Esophagus squamous epithelium (tissue), 4 donors: Measurements from ENCODE around the gene BBS2.

Source experiments
- POLR2A ChIP-seq, 4 donors: fragments of 450-650 bp; IDR thresholded peaks; one replicate each; pipeline ENCODE4 v1.6.1; 2017; ENCODE audit warnings: antibody characterized with exemption in 4 of 4, mild to moderate bottlenecking in 4 of 4, moderate library complexity in 3 of 4
- TF ChIP-seq, protein P1 (sequence below), 6 experiments: fragments of 450-650 bp in 4 of 6; fragments of 200-600 bp in 2 of 6; sonication (generic) in 2 of 6; IDR thresholded peaks; one replicate each; pipeline ENCODE4 v1.5.1; 2016 to 2019; ENCODE audit warnings: antibody characterized with exemption in 6 of 6, mild to moderate bottlenecking in 4 of 6, moderate library complexity in 4 of 6

DNA sequence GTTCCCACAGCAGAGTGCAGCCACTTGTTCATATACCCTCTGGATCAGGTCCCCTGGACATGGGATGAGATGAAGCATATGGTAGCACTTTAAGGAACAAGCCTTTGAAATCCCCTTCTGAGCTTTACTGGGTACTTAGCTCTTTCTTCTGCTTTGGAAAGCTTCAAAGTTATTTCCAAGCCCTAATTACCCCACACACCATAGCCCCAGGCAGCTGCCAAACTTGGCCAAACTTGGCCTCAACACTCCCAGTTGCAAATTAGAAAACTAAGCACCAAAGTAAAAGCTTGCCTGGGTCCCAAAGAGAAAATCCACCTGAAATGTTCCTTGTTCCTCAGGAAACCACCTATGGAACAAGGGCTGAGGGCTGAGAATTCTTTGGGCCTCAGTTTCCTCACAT is 29.3 kb upstream of the BBS2 start:
- TF ChIP-seq, protein P1, sequence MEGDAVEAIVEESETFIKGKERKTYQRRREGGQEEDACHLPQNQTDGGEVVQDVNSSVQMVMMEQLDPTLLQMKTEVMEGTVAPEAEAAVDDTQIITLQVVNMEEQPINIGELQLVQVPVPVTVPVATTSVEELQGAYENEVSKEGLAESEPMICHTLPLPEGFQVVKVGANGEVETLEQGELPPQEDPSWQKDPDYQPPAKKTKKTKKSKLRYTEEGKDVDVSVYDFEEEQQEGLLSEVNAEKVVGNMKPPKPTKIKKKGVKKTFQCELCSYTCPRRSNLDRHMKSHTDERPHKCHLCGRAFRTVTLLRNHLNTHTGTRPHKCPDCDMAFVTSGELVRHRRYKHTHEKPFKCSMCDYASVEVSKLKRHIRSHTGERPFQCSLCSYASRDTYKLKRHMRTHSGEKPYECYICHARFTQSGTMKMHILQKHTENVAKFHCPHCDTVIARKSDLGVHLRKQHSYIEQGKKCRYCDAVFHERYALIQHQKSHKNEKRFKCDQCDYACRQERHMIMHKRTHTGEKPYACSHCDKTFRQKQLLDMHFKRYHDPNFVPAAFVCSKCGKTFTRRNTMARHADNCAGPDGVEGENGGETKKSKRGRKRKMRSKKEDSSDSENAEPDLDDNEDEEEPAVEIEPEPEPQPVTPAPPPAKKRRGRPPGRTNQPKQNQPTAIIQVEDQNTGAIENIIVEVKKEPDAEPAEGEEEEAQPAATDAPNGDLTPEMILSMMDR (IDR thresholded peaks at IDR 0.05) = no peak
- TF ChIP-seq POLR2A (IDR thresholded peaks at IDR 0.05) = no peak
